OCI-LY1 (cell line): ENCODE results near the gene KXD1.

ENCODE experiments used
- H2AFZ ChIP-seq: fragments of 200-600 bp; sonication (generic), shearing (Covaris generic); 2 replicates; pipeline ENCODE4 v1.6.0; 2014; ENCODE audit warnings: antibody characterized with exemption, mild to moderate bottlenecking, low read length
- H3F3A ChIP-seq: fragments of 200-600 bp; sonication (generic), shearing (Covaris generic); 2 replicates; pipeline ENCODE4 v1.6.0; 2014; ENCODE audit warnings: mild to moderate bottlenecking, antibody characterized with exemption, low read length, moderate library complexity; ENCODE audit not compliant: insufficient read depth
- H3K27ac ChIP-seq: fragments of 200-600 bp; sonication (generic); 2 replicates; pipeline ENCODE4 v1.5.1; 2014; ENCODE audit warnings: low read length, mixed run types, mild to moderate bottlenecking, low read depth; ENCODE audit not compliant: poor library complexity, severe bottlenecking
- H3K27me3 ChIP-seq: fragments of 200-600 bp; sonication (generic); 2 replicates; pipeline ENCODE4 v1.6.0; 2014; ENCODE audit warnings: antibody characterized with exemption, mild to moderate bottlenecking, low read length, moderate library complexity; ENCODE audit not compliant: insufficient read depth
- H3K36me3 ChIP-seq: fragments of 200-600 bp; sonication (generic); 2 replicates; pipeline ENCODE4 v1.6.1; 2014; ENCODE audit warnings: mild to moderate bottlenecking, antibody characterized with exemption, low read length, moderate library complexity, mixed read lengths; ENCODE audit not compliant: insufficient read depth
- H3K4me1 ChIP-seq: fragments of 200-600 bp; sonication (generic); 2 replicates; pipeline ENCODE4 v1.5.1; 2014; ENCODE audit warnings: mild to moderate bottlenecking, low read length, moderate library complexity; ENCODE audit not compliant: insufficient read depth, severe bottlenecking
- H3K4me2 ChIP-seq: fragments of 200-600 bp; sonication (generic), shearing (Covaris generic); 2 replicates; pipeline ENCODE4 v1.6.1; 2014; ENCODE audit warnings: low read length
- H3K4me3 ChIP-seq: fragments of 200-600 bp; sonication (generic); 2 replicates; pipeline ENCODE4 v1.5.1; 2014; ENCODE audit warnings: low read length, low read depth, mild to moderate bottlenecking, mixed read lengths; ENCODE audit not compliant: poor library complexity, severe bottlenecking
- H3K79me2 ChIP-seq: fragments of 200-600 bp; shearing (Covaris generic); 2 replicates; pipeline ENCODE4 v1.6.1; 2016; ENCODE audit warnings: mixed run types, low read length, mixed read lengths; ENCODE audit not compliant: insufficient read depth
- H3K9ac ChIP-seq: fragments of 200-600 bp; sonication (generic), shearing (Covaris generic); 2 replicates; pipeline ENCODE4 v1.6.1; 2014; ENCODE audit warnings: mild to moderate bottlenecking, low read length, mixed read lengths
- H3K9me2 ChIP-seq: fragments of 200-600 bp; sonication (generic), shearing (Covaris generic); 2 replicates; pipeline ENCODE4 v1.6.1; 2014; ENCODE audit warnings: low read depth, mild to moderate bottlenecking, low read length, mixed read lengths
- H3K9me3 ChIP-seq: fragments of 200-600 bp; shearing (Covaris generic); 2 replicates; pipeline ENCODE4 v1.6.1; 2014; ENCODE audit warnings: low read length, mixed read lengths
- H4K20me1 ChIP-seq: fragments of 200-600 bp; sonication (generic), shearing (Covaris generic); 2 replicates; pipeline ENCODE4 v1.6.0; 2016; ENCODE audit warnings: mild to moderate bottlenecking, low read length; ENCODE audit not compliant: insufficient read depth
- CTCF ChIP-seq: fragments of 200-600 bp; sonication (generic), shearing (Covaris generic); IDR thresholded peaks from 2 replicates; pipeline ENCODE4 v1.5.1; 2017; ENCODE audit warnings: mild to moderate bottlenecking, antibody characterized with exemption, low read length, moderate library complexity, mixed read lengths
- EZH2 ChIP-seq: fragments of 200-600 bp; sonication (generic), shearing (Covaris generic); IDR thresholded peaks from 2 replicates; pipeline ENCODE4 v1.8.0; 2017; ENCODE audit warnings: borderline replicate concordance, mixed run types, mild to moderate bottlenecking, antibody characterized with exemption, low read length, moderate library complexity, mixed read lengths

The KXD1 gene

GRCh38 chr19:18568367-18568766 lies 10.7 kb downstream of the KXD1 start:
- H3K9me3 ChIP-seq: no peaks in the 10 kb centered on the region
- H3K27ac ChIP-seq: no peak overlapping the region
- no peak overlapping the region for H3K4me2 ChIP-seq
- peaks cover 10% of the 10 kb centered on the region for H3K79me2 ChIP-seq
- H3K36me3 ChIP-seq: peaks cover 69% of the 10 kb centered on the region
- TF ChIP-seq CTCF (no peak), EZH2 (no peak)
- H2AFZ ChIP-seq: no peak overlapping the region
- no peaks in the 10 kb centered on the region for H3F3A ChIP-seq
- no peak overlapping the region for H3K4me3 ChIP-seq
- no peaks in the 10 kb centered on the region for H3K27me3 ChIP-seq
- H4K20me1 ChIP-seq: no peaks in the 10 kb centered on the region; the same call in 1 of the 2 replicates
- H3K9me2 ChIP-seq: no peaks in the 10 kb centered on the region
- H3K4me1 ChIP-seq: peaks cover 17% of the 10 kb centered on the region
- no peak overlapping the region for H3K9ac ChIP-seq

GRCh38 chr19:18571564-18572344 lies 14.1 kb downstream of the KXD1 start, which contains the start of gene UBA52:
Gene UBA52 (plus strand): TSS chr19:18571857. CDS start chr19:18573301, 1,444 bp downstream.
- Histone ChIP-seq H3K27ac (peak within 1 kb of the TSS; percentile 77), H3K36me3 (peaks cover 72% of the 10 kb centered on the region), H4K20me1 (no peaks in the 10 kb centered on the region; the same call in 1 of the 2 replicates), H3K4me3 (peak within 1 kb of the TSS; percentile 81), H3K4me2 (peak within 1 kb of the TSS; percentile 92), H3K9ac (peak within 1 kb of the TSS; percentile 85), H3K27me3 (no peaks in the 10 kb centered on the region), H3K79me2 (peaks cover 10% of the 10 kb centered on the region), H3K9me3 (no peaks in the 10 kb centered on the region), H3K9me2 (no peaks in the 10 kb centered on the region), H2AFZ (no peak within 1 kb of the TSS), H3F3A (no peaks in the 10 kb centered on the region), H3K4me1 (peaks cover 20% of the 10 kb centered on the region)
- no peak for TF ChIP-seq CTCF
- no peak for TF ChIP-seq EZH2

- Histone ChIP-seq H3K4me3 (no peak overlapping the region), H3K36me3 (peaks cover 63% of the 10 kb centered on the region), H3K27me3 (no peaks in the 10 kb centered on the region), H3K79me2 (peaks cover 10% of the 10 kb centered on the region), H4K20me1 (no peaks in the 10 kb centered on the region; the same call in 1 of the 2 replicates), H3K9ac (no peak overlapping the region), H3K4me2 (no peak overlapping the region), H3K27ac (no peak overlapping the region), H2AFZ (no peak overlapping the region), H3K9me2 (no peaks in the 10 kb centered on the region), H3K4me1 (peaks cover 20% of the 10 kb centered on the region), H3K9me3 (no peaks in the 10 kb centered on the region), H3F3A (no peaks in the 10 kb centered on the region)
- TF ChIP-seq EZH2 (no peak), CTCF (no peak)
Measured at GRCh38 chr19:18574691-18575291, 17.1 kb downstream of the KXD1 start.
